Heart left ventricle (tissue), 13 donors: ENCODE results near the gene SLC25A6.

Experiments used
- POLR2A ChIP-seq, 2 donors: fragments of 450-650 bp; IDR thresholded peaks; one replicate each; pipeline ENCODE4 v1.6.1; 2017; ENCODE audit warnings: antibody characterized with exemption in 2 of 2, mild to moderate bottlenecking in 2 of 2, moderate library complexity in 2 of 2
- TF ChIP-seq, protein P1 (sequence below), 12 donors: fragments of 200-600 bp; sonication (generic) in 4 of 12; IDR thresholded peaks; one replicate each; pipeline versions ENCODE4 v1.5.0 to v1.8.0; 2018 to 2022; ENCODE audit warnings: antibody characterized with exemption in 12 of 12, mild to moderate bottlenecking in 5 of 12
- donor health status: ischemic (EF 13 %, LVEDD 7.1; RV severe dilation, severe dysfunction).
- donor health status: DM: no; HTN: yes; CAD: no.
- donor health status: DM: no; HTN: no; CAD: no.
- donor health status: ischemic (EF 25% LVEDD 6.9; RV normal size, moderate dysfunction).
- donor health status: ischemic (EF 25% LVEDD 5.7; RV mildly dilated, moderate dysfunction).
- donor health status: ischemic (EF 35%, LVEDD 5.7; RV mildly dilated, moderate dysfunction).
- donor health status: nonischemic (EF 11% LVEDD 7.7; RV severe dilation, severe dysfunction).
- donor health status: DM: yes; HTN: yes; CAD: no.
- donor health status: PGD.
- donor health status: ischemic (EF 29% LVEDD 5.4; RV normal size, mild dysfunction).
- donor health status: nonischemic (EF 23%, LVEDD 6.1; RV moderate dilation, normal function).

- no peak for TF ChIP-seq POLR2A (IDR thresholded peaks at IDR 0.05)
- TF ChIP-seq, protein P1, sequence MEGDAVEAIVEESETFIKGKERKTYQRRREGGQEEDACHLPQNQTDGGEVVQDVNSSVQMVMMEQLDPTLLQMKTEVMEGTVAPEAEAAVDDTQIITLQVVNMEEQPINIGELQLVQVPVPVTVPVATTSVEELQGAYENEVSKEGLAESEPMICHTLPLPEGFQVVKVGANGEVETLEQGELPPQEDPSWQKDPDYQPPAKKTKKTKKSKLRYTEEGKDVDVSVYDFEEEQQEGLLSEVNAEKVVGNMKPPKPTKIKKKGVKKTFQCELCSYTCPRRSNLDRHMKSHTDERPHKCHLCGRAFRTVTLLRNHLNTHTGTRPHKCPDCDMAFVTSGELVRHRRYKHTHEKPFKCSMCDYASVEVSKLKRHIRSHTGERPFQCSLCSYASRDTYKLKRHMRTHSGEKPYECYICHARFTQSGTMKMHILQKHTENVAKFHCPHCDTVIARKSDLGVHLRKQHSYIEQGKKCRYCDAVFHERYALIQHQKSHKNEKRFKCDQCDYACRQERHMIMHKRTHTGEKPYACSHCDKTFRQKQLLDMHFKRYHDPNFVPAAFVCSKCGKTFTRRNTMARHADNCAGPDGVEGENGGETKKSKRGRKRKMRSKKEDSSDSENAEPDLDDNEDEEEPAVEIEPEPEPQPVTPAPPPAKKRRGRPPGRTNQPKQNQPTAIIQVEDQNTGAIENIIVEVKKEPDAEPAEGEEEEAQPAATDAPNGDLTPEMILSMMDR (IDR thresholded peaks at IDR 0.05): no peak
These were observed 54.7 kb downstream of the SLC25A6 start for GRCh38 chrX:1336948-1337779.
